AG04450 (cell line): ENCODE data around the gene MYO10. TPM values are rescaled to one million over a fixed set of nuclear protein-coding genes. Genes with fewer than 3 reads are reported as not detected.

Source experiments
- CTCF ChIA-PET: fragments of 300-600, 350-600 bp; formaldehyde crosslinking; extraction: SDS; loops from one replicate; lab custom pipeline; 2022; ENCODE audit warnings: antibody characterized with exemption, inconsistent platforms; lab: Charles Lee
- POLR2A ChIA-PET: fragments of 350-600 bp; formaldehyde crosslinking; extraction: SDS; loops from one replicate; lab custom pipeline; 2021; ENCODE audit warnings: antibody characterized with exemption, inconsistent platforms; lab: Yijun Ruan, JAX
- DNase-seq: peaks from one replicate; pipeline ENCODE4 v3.0.0-alpha.2; 2011; ENCODE audit warnings: low read depth, low spot score
- H3K27ac ChIP-seq: one replicate; pipeline ENCODE4 v1.5.1; 2012; ENCODE audit warnings: low read depth, low read length, control low read depth
- H3K27me3 ChIP-seq: one replicate; pipeline ENCODE4 v1.6.0; 2012; ENCODE audit warnings: low read length; ENCODE audit not compliant: control insufficient read depth, insufficient read depth
- H3K4me3 ChIP-seq: 2 replicates; pipeline ENCODE4 v1.5.1; 2011; ENCODE audit warnings: mild to moderate bottlenecking, low read depth, low read length, control low read depth
- H3K9me3 ChIP-seq: 2 replicates; pipeline ENCODE4 v1.5.1; 2012; ENCODE audit warnings: low read length; ENCODE audit not compliant: control insufficient read depth, insufficient read depth
- polyA plus RNA-seq: library from polyadenylated mRNA; depleted of rRNA; stranded (reverse); fragments of >200 nt; gene quantifications from 2 replicates; pipeline ENCODE4 v1.2.3, GENCODE V29; 2011
- TF ChIP-seq, protein P1 (sequence below): IDR thresholded peaks from 2 replicates; pipeline ENCODE4 v1.5.1; 2011; ENCODE audit warnings: low read depth, low read length, control low read depth, inconsistent platforms

Gene MYO10
- polyA plus RNA-seq, 1 experiment: 37.0 TPM

DNA sequence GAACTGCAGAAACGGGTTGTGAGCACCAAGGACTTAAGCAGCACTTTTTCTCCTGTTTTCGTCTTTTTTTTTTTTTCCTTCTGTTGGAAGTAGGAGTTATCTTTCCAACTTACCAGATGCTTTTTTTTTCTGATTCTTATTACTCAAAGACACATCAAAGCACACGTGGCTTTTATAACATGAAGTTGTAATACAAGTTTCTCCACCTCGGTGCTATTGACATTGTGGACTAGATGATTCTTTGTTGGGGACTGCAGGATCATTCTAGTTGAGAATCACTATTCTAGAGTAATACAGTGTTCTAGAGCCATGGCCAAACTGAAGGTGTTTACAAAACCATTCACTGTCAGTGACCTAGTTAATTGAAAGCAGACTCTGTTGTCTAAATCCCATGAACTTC lies 51.5 kb downstream of the MYO10 start:
- ChIA-PET CTCF (no interaction called here), POLR2A (no interaction called here)
- Histone ChIP-seq H3K27ac (no peak overlapping the region), H3K27me3 (no peaks in the 10 kb centered on the region), H3K9me3 (no peaks in the 10 kb centered on the region), H3K4me3 (no peak overlapping the region)
- no peak for DNase-seq
- TF ChIP-seq, protein P1, sequence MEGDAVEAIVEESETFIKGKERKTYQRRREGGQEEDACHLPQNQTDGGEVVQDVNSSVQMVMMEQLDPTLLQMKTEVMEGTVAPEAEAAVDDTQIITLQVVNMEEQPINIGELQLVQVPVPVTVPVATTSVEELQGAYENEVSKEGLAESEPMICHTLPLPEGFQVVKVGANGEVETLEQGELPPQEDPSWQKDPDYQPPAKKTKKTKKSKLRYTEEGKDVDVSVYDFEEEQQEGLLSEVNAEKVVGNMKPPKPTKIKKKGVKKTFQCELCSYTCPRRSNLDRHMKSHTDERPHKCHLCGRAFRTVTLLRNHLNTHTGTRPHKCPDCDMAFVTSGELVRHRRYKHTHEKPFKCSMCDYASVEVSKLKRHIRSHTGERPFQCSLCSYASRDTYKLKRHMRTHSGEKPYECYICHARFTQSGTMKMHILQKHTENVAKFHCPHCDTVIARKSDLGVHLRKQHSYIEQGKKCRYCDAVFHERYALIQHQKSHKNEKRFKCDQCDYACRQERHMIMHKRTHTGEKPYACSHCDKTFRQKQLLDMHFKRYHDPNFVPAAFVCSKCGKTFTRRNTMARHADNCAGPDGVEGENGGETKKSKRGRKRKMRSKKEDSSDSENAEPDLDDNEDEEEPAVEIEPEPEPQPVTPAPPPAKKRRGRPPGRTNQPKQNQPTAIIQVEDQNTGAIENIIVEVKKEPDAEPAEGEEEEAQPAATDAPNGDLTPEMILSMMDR: no peak

DNA sequence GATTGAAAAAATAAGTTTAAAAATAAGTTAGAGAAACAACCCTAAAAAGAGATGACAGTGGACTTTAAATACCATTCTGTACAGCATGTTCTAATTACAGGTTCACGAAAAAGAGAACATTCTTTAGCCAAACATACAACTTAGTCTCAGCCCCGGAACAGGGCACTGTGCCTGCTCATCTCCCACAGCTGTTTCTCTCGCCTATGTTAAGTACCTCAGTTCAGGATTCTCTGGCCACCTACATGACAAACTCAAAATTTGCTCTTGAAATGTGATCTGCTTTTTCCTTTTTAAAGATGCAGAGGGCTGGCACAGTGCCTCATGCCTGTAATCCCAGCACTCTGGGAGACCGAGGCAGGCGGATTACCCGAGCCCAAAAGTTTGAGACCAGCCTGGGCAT lies 52.3 kb downstream of the MYO10 start:
- TF ChIP-seq, protein P1: no peak
- POLR2A ChIA-PET: no interaction called here
- no peak overlapping the region for H3K4me3 ChIP-seq
- H3K9me3 ChIP-seq: no peaks in the 10 kb centered on the region
- H3K27me3 ChIP-seq: no peaks in the 10 kb centered on the region
- CTCF ChIA-PET: no interaction called here
- no peak overlapping the region for H3K27ac ChIP-seq
- no peak for DNase-seq

DNA sequence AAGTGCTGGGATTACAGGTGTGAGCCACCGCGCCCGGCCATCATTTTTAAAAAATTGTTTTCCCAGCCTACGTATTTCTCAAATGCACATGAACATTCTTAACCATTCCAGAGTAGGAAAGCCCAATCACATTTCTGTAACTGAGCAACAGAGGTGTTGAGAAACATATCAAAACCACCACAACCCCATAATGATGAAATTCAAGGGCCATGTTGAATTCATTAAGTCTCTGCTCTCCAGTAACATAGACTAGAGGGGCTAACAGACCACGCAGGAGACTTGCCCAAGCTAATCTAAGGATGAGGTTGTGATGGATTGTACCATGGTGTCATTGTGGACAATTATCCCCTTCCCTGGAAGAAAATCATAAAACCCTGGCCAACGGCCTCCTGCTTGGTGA lies 52.9 kb downstream of the MYO10 start:
- DNase-seq: no peak
- TF ChIP-seq, protein P1: no peak
- CTCF ChIA-PET: no interaction called here
- H3K9me3 ChIP-seq: no peaks in the 10 kb centered on the region
- H3K4me3 ChIP-seq: no peak overlapping the region
- no peaks in the 10 kb centered on the region for H3K27me3 ChIP-seq
- POLR2A ChIA-PET: no interaction called here
- no peak overlapping the region for H3K27ac ChIP-seq

GRCh38 chr5:16881251-16881650 lies 54.8 kb downstream of the MYO10 start:
- Histone ChIP-seq H3K27me3 (no peaks in the 10 kb centered on the region), H3K4me3 (no peak overlapping the region), H3K27ac (no peak overlapping the region), H3K9me3 (no peaks in the 10 kb centered on the region)
- TF ChIP-seq, protein P1: no peak
- DNase-seq: no peak
- ChIA-PET POLR2A (no interaction called here), CTCF (interaction anchor here (1.6 kb wide), 1 partner anchor 251 kb away, joined by 3 read pairs; no protein-coding TSS in a partner anchor)

DNA sequence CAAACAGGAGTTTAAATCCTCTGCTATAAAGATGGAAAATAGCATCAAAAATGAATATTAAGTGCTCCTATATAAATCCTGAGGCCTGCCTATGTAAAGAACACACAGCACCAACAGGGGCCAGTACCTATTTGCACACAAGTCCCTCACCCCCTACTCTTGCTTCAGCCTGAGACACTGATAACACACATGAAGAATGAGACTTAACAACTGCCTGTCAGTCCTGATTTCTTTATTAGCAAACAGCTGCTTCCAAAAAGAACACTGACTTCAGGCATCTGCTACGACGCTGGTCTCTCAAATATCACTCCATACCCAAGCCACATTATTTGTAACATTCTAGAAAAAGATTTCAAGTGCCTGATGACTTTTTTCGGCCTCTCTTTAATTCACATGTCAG lies 55.5 kb downstream of the MYO10 start:
- Histone ChIP-seq H3K9me3 (no peaks in the 10 kb centered on the region), H3K27me3 (no peaks in the 10 kb centered on the region), H3K27ac (no peak overlapping the region), H3K4me3 (no peak overlapping the region)
- TF ChIP-seq, protein P1: no peak
- CTCF ChIA-PET: interaction anchor here (1.6 kb wide), 1 partner anchor 252 kb away, joined by 3 read pairs; no protein-coding TSS in a partner anchor
- POLR2A ChIA-PET: no interaction called here
- DNase-seq: no peak
